CD4-positive, alpha-beta memory T cell (primary cell): ENCODE data around the gene NMNAT3. TPM values are rescaled to one million over a fixed set of nuclear protein-coding genes. Genes with fewer than 3 reads are reported as not detected.

Source experiments
- CTCF ChIA-PET: fragments of 350-600 bp; sonication (Branson Sonifier 250); formaldehyde crosslinking; loops from one replicate; lab custom pipeline; 2021; ENCODE audit warnings: inconsistent platforms; ENCODE audit not compliant: partially characterized antibody; lab: Charles Lee
- POLR2A ChIA-PET: fragments of 350-600 bp; sonication (Branson Sonifier 250); formaldehyde crosslinking; loops from one replicate; lab custom pipeline; 2021; ENCODE audit not compliant: partially characterized antibody; lab: Charles Lee
- DNase-seq, 5 donors: peaks; one replicate each; pipeline versions ENCODE4 v3.0.0 to v3.0.0-alpha.2; 2020 to 2022; ENCODE audit warnings: mixed read lengths in 1 of 5
- H3K27ac ChIP-seq: one replicate; pipeline ENCODE4 v1.7.0; 2013; ENCODE audit warnings: low read depth, low read length
- H3K27me3 ChIP-seq: 2 replicates; pipeline ENCODE4 v1.7.0; 2013; ENCODE audit warnings: mild to moderate bottlenecking, low read length, moderate library complexity; ENCODE audit not compliant: insufficient read depth
- H3K36me3 ChIP-seq: 2 replicates; pipeline ENCODE4 v1.7.0; 2013; ENCODE audit warnings: mild to moderate bottlenecking, low read length, moderate library complexity; ENCODE audit not compliant: insufficient read depth
- H3K4me1 ChIP-seq: 2 replicates; pipeline ENCODE4 v1.7.0; 2013; ENCODE audit warnings: mild to moderate bottlenecking, low read length, moderate library complexity; ENCODE audit not compliant: insufficient read depth
- H3K4me3 ChIP-seq, 2 donors: one replicate each; pipeline ENCODE4 v1.7.0; 2013; ENCODE audit warnings: low read length in 2 of 2, mild to moderate bottlenecking in 1 of 2
- H3K9me3 ChIP-seq, 2 donors: one replicate each; pipeline ENCODE4 v1.7.0; 2013; ENCODE audit warnings: low read length in 2 of 2, control low read depth in 1 of 2; ENCODE audit not compliant: control insufficient read depth in 1 of 2
- H3K27ac Mint-ChIP-seq, 7 donors: one replicate each; pipeline ENCODE4 v1.8.0; 2020 to 2021; ENCODE audit warnings: mixed read lengths in 7 of 7, mild to moderate bottlenecking in 6 of 7, inconsistent platforms in 3 of 7, moderate library complexity in 3 of 7
- H3K27me3 Mint-ChIP-seq, 2 donors: one replicate each; pipeline ENCODE4 v1.8.0; 2020 to 2021; ENCODE audit warnings: mixed read lengths in 2 of 2
- H3K36me3 Mint-ChIP-seq, 2 donors: one replicate each; pipeline ENCODE4 v1.8.0; 2020 to 2021; ENCODE audit warnings: mixed read lengths in 2 of 2, inconsistent platforms in 1 of 2, mild to moderate bottlenecking in 1 of 2
- H3K4me1 Mint-ChIP-seq, 4 donors: one replicate each; pipeline ENCODE4 v1.8.0; 2020 to 2021; ENCODE audit warnings: mixed read lengths in 4 of 4, mild to moderate bottlenecking in 1 of 4
- H3K4me3 Mint-ChIP-seq, 8 donors: one replicate each; pipeline ENCODE4 v1.8.0; 2020 to 2021; ENCODE audit warnings: mixed read lengths in 8 of 8, mild to moderate bottlenecking in 7 of 8, moderate library complexity in 6 of 8, inconsistent platforms in 3 of 8
- H3K9me3 Mint-ChIP-seq, 8 donors: one replicate each; pipeline ENCODE4 v1.8.0; 2020 to 2021; ENCODE audit warnings: mixed read lengths in 8 of 8, mild to moderate bottlenecking in 5 of 8, inconsistent platforms in 3 of 8, moderate library complexity in 1 of 8
- intact Hi-C: fragments of 100-400 bp; cut with micrococcal nuclease; formaldehyde crosslinking; loops from one replicate; pipeline ENCODE4 v1.15.1; 2023
- polyA plus RNA-seq, 2 donors: library from polyadenylated mRNA; unstranded; fragments of 300-500 nt; fragmentation: Illumina TruSeq; gene quantifications; one replicate each; pipeline ENCODE4 v1.2.3, GENCODE V29; 2021
- total RNA-seq, 2 experiments: library from RNA; stranded (reverse); gene quantifications; one replicate each; pipeline ENCODE4 v1.2.3, GENCODE V29; 2021

The NMNAT3 gene
- total and polyA plus RNA-seq, 4 experiments from 2014 or later, result 1.6 to 4.0 (median 2.2) TPM

- Histone ChIP-seq H3K9me3 (no peaks in the 10 kb centered on the region), H3K4me3 (no peak overlapping the region), H3K27ac (no peak overlapping the region), H3K27me3 (no peaks in the 10 kb centered on the region), H3K4me1 (no peaks in the 10 kb centered on the region), H3K36me3 (no peaks in the 10 kb centered on the region)
- Mint-ChIP-seq H3K27me3 (no peaks in the 10 kb centered on the region), H3K4me1 (no peaks in the 10 kb centered on the region), H3K27ac (no peak overlapping the region), H3K4me3 (no peak overlapping the region), H3K9me3 (no peaks in the 10 kb centered on the region), H3K36me3 (peaks cover 0 to 6% of the 10 kb centered on the region in 2 donors)
- intact Hi-C loops, result no loop called here
- DNase-seq, result no peak
- POLR2A ChIA-PET, result no interaction called here
- CTCF ChIA-PET, result interaction anchor here (2.5 kb wide), 1 partner anchor 8 kb away, joined by 7 read pairs; no protein-coding TSS in a partner anchor
Measured at GRCh38 chr3:139638518-139638917, 39.3 kb downstream of the NMNAT3 start.

DNA sequence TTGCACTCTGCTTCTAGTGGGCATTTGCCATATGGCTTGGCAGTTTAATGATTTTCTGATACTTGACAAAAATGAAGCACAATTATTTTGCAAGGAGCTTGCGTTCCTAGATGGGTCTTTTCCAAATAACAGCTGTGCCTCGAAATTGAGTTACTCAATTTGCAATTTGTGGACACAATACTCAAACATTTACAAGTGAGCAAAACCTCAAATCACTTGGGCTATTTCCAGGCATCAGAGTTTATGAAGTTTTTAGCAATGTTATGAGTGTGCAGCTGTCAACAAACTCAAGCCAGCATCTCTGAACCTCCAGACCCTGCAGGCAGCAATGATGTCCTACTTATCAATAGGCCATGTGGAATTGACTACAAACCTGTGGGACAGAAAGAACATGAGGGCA is 41.3 kb downstream of the NMNAT3 start:
- Histone ChIP-seq H3K4me1 (no peaks in the 10 kb centered on the region), H3K36me3 (no peaks in the 10 kb centered on the region), H3K27me3 (no peaks in the 10 kb centered on the region), H3K27ac (no peak overlapping the region), H3K9me3 (no peaks in the 10 kb centered on the region), H3K4me3 (no peak overlapping the region)
- DNase-seq, result no peak
- intact Hi-C loops, result no loop called here
- Mint-ChIP-seq H3K27me3 (no peaks in the 10 kb centered on the region), H3K4me3 (no peak overlapping the region), H3K4me1 (no peaks in the 10 kb centered on the region), H3K27ac (no peak overlapping the region), H3K9me3 (peaks cover 0 to 2% (median 0%) of the 10 kb centered on the region in 8 donors), H3K36me3 (peaks cover 0 to 13% of the 10 kb centered on the region in 2 donors)
- ChIA-PET CTCF (no interaction called here), POLR2A (no interaction called here)

DNA sequence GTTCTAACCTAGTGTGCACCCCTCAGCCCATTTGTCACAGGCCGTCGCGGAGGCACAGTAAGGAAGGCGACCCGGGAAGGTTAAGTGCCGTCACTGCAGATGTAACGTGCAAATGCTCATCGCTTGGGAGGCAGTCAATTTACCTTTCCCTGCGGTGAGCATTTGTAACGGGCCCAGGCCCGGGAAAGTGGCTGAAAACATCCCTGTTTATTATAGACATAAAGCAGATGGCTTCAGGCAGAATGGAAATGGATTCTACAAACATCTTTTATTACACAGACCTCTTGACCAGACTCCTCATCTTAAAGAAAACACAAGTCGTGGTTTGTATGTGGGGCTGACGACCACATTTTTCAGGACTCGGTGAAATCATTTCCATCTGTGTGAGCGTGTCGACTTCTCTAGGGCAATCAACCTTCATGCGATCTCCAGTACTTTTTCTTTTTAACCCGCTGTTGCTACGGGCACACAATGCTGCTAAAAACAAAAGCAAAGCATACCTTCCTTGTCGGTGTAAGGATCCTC is 43.6 kb downstream of the NMNAT3 start:
- H3K36me3 Mint-ChIP-seq, result peaks cover 0 to 13% of the 10 kb centered on the region in 2 donors
- ChIA-PET POLR2A (no interaction called here), CTCF (no interaction called here)
- H3K4me1 ChIP-seq, result no peaks in the 10 kb centered on the region
- intact Hi-C loops, result no loop called here
- H3K4me3 ChIP-seq, result no peak overlapping the region
- DNase-seq, result no peak
- H3K27ac ChIP-seq, result no peak overlapping the region
- no peak overlapping the region for H3K4me3 Mint-ChIP-seq
- H3K27me3 Mint-ChIP-seq, result no peaks in the 10 kb centered on the region
- no peaks in the 10 kb centered on the region for H3K36me3 ChIP-seq
- no peaks in the 10 kb centered on the region for H3K4me1 Mint-ChIP-seq
- no peaks in the 10 kb centered on the region for H3K27me3 ChIP-seq
- H3K27ac Mint-ChIP-seq, result no peak overlapping the region
- H3K9me3 Mint-ChIP-seq, result peaks cover 0 to 2% (median 0%) of the 10 kb centered on the region in 8 donors
- no peaks in the 10 kb centered on the region for H3K9me3 ChIP-seq

DNA sequence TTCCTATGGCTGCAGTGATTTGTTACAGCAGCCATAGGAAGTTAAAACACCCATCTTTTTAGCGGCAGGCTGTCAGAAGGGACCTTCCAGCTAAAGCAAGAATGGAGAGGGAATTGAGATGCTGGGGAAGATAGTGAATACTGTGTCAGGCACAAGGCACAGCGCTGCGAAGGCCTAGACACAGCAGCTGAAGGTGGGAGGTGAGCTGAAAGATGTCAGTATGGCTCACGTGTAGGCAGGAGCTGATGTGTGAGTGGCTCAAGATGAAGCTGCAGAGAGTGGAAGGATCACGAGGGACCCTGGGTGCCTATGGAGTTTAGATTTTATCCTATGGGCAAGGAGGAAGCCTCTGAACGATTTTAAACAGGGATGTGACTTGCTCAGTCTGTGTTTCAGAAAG is 44.3 kb downstream of the NMNAT3 start:
- Mint-ChIP-seq H3K9me3 (peaks cover 0 to 2% (median 0%) of the 10 kb centered on the region in 8 donors), H3K36me3 (peaks cover 0 to 13% of the 10 kb centered on the region in 2 donors), H3K27me3 (no peaks in the 10 kb centered on the region), H3K27ac (no peak overlapping the region), H3K4me3 (no peak overlapping the region), H3K4me1 (no peaks in the 10 kb centered on the region)
- Histone ChIP-seq H3K27ac (no peak overlapping the region), H3K4me1 (no peaks in the 10 kb centered on the region), H3K4me3 (no peak overlapping the region), H3K36me3 (no peaks in the 10 kb centered on the region), H3K27me3 (no peaks in the 10 kb centered on the region), H3K9me3 (no peaks in the 10 kb centered on the region)
- intact Hi-C loops, result no loop called here
- POLR2A ChIA-PET, result no interaction called here
- CTCF ChIA-PET, result no interaction called here
- no peak for DNase-seq

- DNase-seq, result no peak
- Mint-ChIP-seq H3K4me1 (no peaks in the 10 kb centered on the region), H3K27me3 (no peaks in the 10 kb centered on the region), H3K27ac (no peak overlapping the region), H3K9me3 (peaks cover 0 to 4% (median 0%) of the 10 kb centered on the region in 8 donors), H3K36me3 (peaks cover 0 to 13% of the 10 kb centered on the region in 2 donors), H3K4me3 (no peak overlapping the region)
- no peaks in the 10 kb centered on the region for H3K27me3 ChIP-seq
- H3K36me3 ChIP-seq, result no peaks in the 10 kb centered on the region
- H3K27ac ChIP-seq, result no peak overlapping the region
- CTCF ChIA-PET, result interaction anchor here (1.8 kb wide), 1 partner anchor 9 kb away, joined by 7 read pairs; no protein-coding TSS in a partner anchor
- no peak overlapping the region for H3K4me3 ChIP-seq
- POLR2A ChIA-PET, result no interaction called here
- intact Hi-C loops, result no loop called here
- H3K4me1 ChIP-seq, result no peaks in the 10 kb centered on the region
- no peaks in the 10 kb centered on the region for H3K9me3 ChIP-seq
Measured at GRCh38 chr3:139630542-139630941, 47.2 kb downstream of the NMNAT3 start.

DNA sequence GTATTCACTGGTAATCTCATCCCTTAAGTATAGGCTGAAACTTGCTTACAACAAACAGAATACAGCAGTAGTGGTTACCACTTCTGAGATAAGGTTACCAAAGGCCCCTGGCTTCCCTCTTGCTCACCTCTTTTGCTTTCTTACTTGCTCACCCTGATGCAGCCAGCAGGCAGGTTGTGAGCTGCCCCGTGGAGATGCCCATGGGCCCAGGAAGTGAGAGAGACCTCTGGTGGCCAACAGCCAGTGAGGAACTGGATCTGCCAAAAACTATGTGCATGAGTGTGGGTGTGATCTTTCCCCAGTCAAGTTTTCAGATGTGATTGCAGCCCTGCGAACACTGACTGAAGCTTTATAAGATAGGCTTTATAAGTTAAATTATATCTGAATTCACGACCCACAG is 48.7 kb downstream of the NMNAT3 start:
- Mint-ChIP-seq H3K4me3 (no peak overlapping the region), H3K36me3 (peaks cover 0 to 8% of the 10 kb centered on the region in 2 donors), H3K27me3 (no peaks in the 10 kb centered on the region), H3K9me3 (peaks cover 0 to 4% (median 0%) of the 10 kb centered on the region in 8 donors), H3K27ac (no peak overlapping the region), H3K4me1 (no peaks in the 10 kb centered on the region)
- H3K4me3 ChIP-seq, result no peak overlapping the region
- no peak for DNase-seq
- intact Hi-C loops, result no loop called here
- H3K9me3 ChIP-seq, result no peaks in the 10 kb centered on the region
- no peak overlapping the region for H3K27ac ChIP-seq
- H3K4me1 ChIP-seq, result no peaks in the 10 kb centered on the region
- H3K27me3 ChIP-seq, result no peaks in the 10 kb centered on the region
- H3K36me3 ChIP-seq, result no peaks in the 10 kb centered on the region
- ChIA-PET POLR2A (no interaction called here), CTCF (interaction anchor here (1.2 to 1.8 kb wide), 2 partner anchors 10 to 239 kb away, joined by 3 to 7 read pairs; partner anchors contain the start of gene COPB2)

GRCh38 chr3:139627759-139628158 is 50.0 kb downstream of the NMNAT3 start:
- H3K4me3 Mint-ChIP-seq, result no peak overlapping the region
- intact Hi-C loops, result no loop called here
- H3K27ac Mint-ChIP-seq, result no peak overlapping the region
- peaks cover 0 to 2% of the 10 kb centered on the region in 2 donors for H3K36me3 Mint-ChIP-seq
- POLR2A ChIA-PET, result no interaction called here
- H3K9me3 Mint-ChIP-seq, result peaks cover 0 to 4% (median 0%) of the 10 kb centered on the region in 8 donors
- no peaks in the 10 kb centered on the region for H3K4me1 Mint-ChIP-seq
- Histone ChIP-seq H3K9me3 (no peaks in the 10 kb centered on the region), H3K36me3 (no peaks in the 10 kb centered on the region), H3K27me3 (no peaks in the 10 kb centered on the region), H3K4me3 (no peak overlapping the region), H3K4me1 (no peaks in the 10 kb centered on the region), H3K27ac (no peak overlapping the region)
- CTCF ChIA-PET, result no interaction called here
- H3K27me3 Mint-ChIP-seq, result no peaks in the 10 kb centered on the region
- no peak for DNase-seq
